SK-N-SH (cell line): ENCODE measurements around the gene CHDH. TPM values are rescaled to one million over a fixed set of nuclear protein-coding genes. Genes with fewer than 3 reads are reported as not detected.

Experiments
- CTCF ChIA-PET: fragments of 300-600, 350-600 bp; formaldehyde crosslinking; extraction: SDS; loops from one replicate; lab custom pipeline; 2021; lab: Yijun Ruan, JAX
- POLR2A ChIA-PET: fragments of 350-600 bp; sonication (Branson Sonifier 250); formaldehyde crosslinking; extraction: SDS; loops from one replicate; lab custom pipeline; 2020; ENCODE audit warnings: antibody characterized with exemption, inconsistent platforms; lab: Yijun Ruan, JAX
- DNase-seq: peaks from one replicate; pipeline ENCODE4 v3.0.0; 2012
- H2AFZ ChIP-seq: fragments of 200-600 bp; sonication (generic); 2 replicates; pipeline ENCODE4 v1.8.1; 2016; ENCODE audit warnings: antibody characterized with exemption, mild to moderate bottlenecking, low read depth
- H3F3A ChIP-seq: fragments of 200-600 bp; sonication (generic); replicated peaks from 2 replicates; pipeline ENCODE3; 2016; ENCODE audit warnings: antibody characterized with exemption, mild to moderate bottlenecking; ENCODE audit not compliant: insufficient read depth
- H3K27ac ChIP-seq, 2 experiments: fragments of 200-500 bp in 1 of 2; fragments of 200-600 bp in 1 of 2; sonication (Bioruptor generic) in 1 of 2; sonication (generic), shearing (Covaris generic) in 1 of 2; 2 replicates each; pipeline versions ENCODE4 v1.5.1 to v1.6.1; 2014 to 2016; ENCODE audit warnings: low read depth in 2 of 2, inconsistent platforms in 1 of 2, low read length in 1 of 2, mild to moderate bottlenecking in 1 of 2, mixed read lengths in 1 of 2
- H3K27me3 ChIP-seq: fragments of 200-600 bp; sonication (generic), shearing (Covaris generic); 2 replicates; pipeline ENCODE4 v1.6.1; 2016; ENCODE audit warnings: mixed run types; ENCODE audit not compliant: insufficient read depth
- H3K36me3 ChIP-seq, 2 experiments: fragments of 200-500 bp in 1 of 2; fragments of 200-600 bp in 1 of 2; sonication (Bioruptor generic) in 1 of 2; sonication (generic) in 1 of 2; replicated peaks in 1 of 2; 2 replicates each; pipeline versions ENCODE3 to v1.5.1; 2014 to 2016; ENCODE audit warnings: low read length in 1 of 2, mild to moderate bottlenecking in 1 of 2; ENCODE audit not compliant: insufficient read depth in 2 of 2, control insufficient read depth in 1 of 2
- H3K4me1 ChIP-seq, 2 experiments: fragments of 200-500 bp in 1 of 2; fragments of 200-600 bp in 1 of 2; sonication (Bioruptor generic) in 1 of 2; sonication (generic), shearing (Covaris generic) in 1 of 2; 2 replicates each; pipeline versions ENCODE4 v1.5.1 to v1.6.1; 2014 to 2016; ENCODE audit warnings: low read depth in 1 of 2, low read length in 1 of 2, mixed run types in 1 of 2; ENCODE audit not compliant: insufficient read depth in 2 of 2, control insufficient read depth in 1 of 2
- H3K4me2 ChIP-seq: fragments of 200-600 bp; sonication (generic), shearing (Covaris generic); 2 replicates; pipeline ENCODE4 v1.6.1; 2017; ENCODE audit warnings: mixed run types
- H3K4me3 ChIP-seq, 2 experiments: fragments of 200-500 bp in 1 of 2; fragments of 200-600 bp in 1 of 2; sonication (Bioruptor generic) in 1 of 2; sonication (generic), shearing (Covaris generic) in 1 of 2; 2 replicates each; pipeline versions ENCODE4 v1.5.1 to v1.8.1; 2014 to 2016; ENCODE audit warnings: low read depth in 2 of 2, inconsistent platforms in 1 of 2, low read length in 1 of 2, mild to moderate bottlenecking in 1 of 2, mixed read lengths in 1 of 2, moderate library complexity in 1 of 2
- H3K79me2 ChIP-seq: fragments of 200-600 bp; sonication (generic); 2 replicates; pipeline ENCODE4 v1.8.1; 2017; ENCODE audit warnings: mild to moderate bottlenecking; ENCODE audit not compliant: insufficient read depth
- H3K9ac ChIP-seq: fragments of 200-600 bp; sonication (generic); 2 replicates; pipeline ENCODE4 v1.6.1; 2017; ENCODE audit warnings: mixed run types
- H3K9me2 ChIP-seq: fragments of 200-600 bp; sonication (generic); 2 replicates; pipeline ENCODE4 v1.6.1; 2017; ENCODE audit warnings: mixed run types
- H3K9me3 ChIP-seq: fragments of 200-600 bp; sonication (generic); 2 replicates; pipeline ENCODE4 v1.6.1; 2017; ENCODE audit warnings: mixed run types, mild to moderate bottlenecking, moderate library complexity
- H4K20me1 ChIP-seq: fragments of 200-600 bp; sonication (generic); 2 replicates; pipeline ENCODE4 v1.6.1; 2017; ENCODE audit warnings: mild to moderate bottlenecking, mixed run types; ENCODE audit not compliant: insufficient read depth
- EP300 ChIP-seq, 2 experiments: IDR thresholded peaks; 2 replicates each; pipeline versions ENCODE4 v1.4.0 to v1.6.1; 2012; ENCODE audit warnings: borderline replicate concordance in 1 of 2, low read depth in 1 of 2, low read length in 1 of 2
- EZH2phosphoT487 ChIP-seq: fragments of 200-600 bp; sonication (generic); IDR thresholded peaks from 2 replicates; pipeline ENCODE4 v1.6.1; 2017; ENCODE audit warnings: low read depth, mixed run types, mild to moderate bottlenecking, antibody characterized with exemption, moderate library complexity, borderline replicate concordance
- FOXM1 ChIP-seq: IDR thresholded peaks from 2 replicates; pipeline ENCODE4 v1.4.0; 2012; ENCODE audit warnings: low read depth, mild to moderate bottlenecking
- GABPA ChIP-seq: IDR thresholded peaks from 2 replicates; pipeline ENCODE4 v1.4.0; 2012; ENCODE audit warnings: low read depth, mild to moderate bottlenecking
- IRF3 ChIP-seq: fragments of 150-350 bp; IDR thresholded peaks from 2 replicates; pipeline ENCODE4 v1.6.1; 2016; ENCODE audit warnings: mild to moderate bottlenecking, low read depth, low read length
- JUND ChIP-seq: IDR thresholded peaks from 2 replicates; pipeline ENCODE4 v1.4.0; 2012
- MAX ChIP-seq: IDR thresholded peaks from 2 replicates; pipeline ENCODE4 v1.4.0; 2012; ENCODE audit warnings: low read depth
- NFIC ChIP-seq: IDR thresholded peaks from 2 replicates; pipeline ENCODE4 v1.4.0; 2012; ENCODE audit warnings: borderline replicate concordance
- PBX3 ChIP-seq: IDR thresholded peaks from 2 replicates; pipeline ENCODE4; 2012
- POLR2AphosphoS5 ChIP-seq: IDR thresholded peaks from 2 replicates; pipeline ENCODE4 v1.6.1; 2012; ENCODE audit warnings: low read depth, low read length
- RAD21 ChIP-seq: IDR thresholded peaks from 2 replicates; pipeline ENCODE4 v1.6.1; 2012; ENCODE audit warnings: mild to moderate bottlenecking, low read length
- RCOR1 ChIP-seq: fragments of 150-350 bp; IDR thresholded peaks from 2 replicates; pipeline ENCODE4 v1.6.1; 2017; ENCODE audit warnings: antibody characterized with exemption, low read length
- REST ChIP-seq: IDR thresholded peaks from 2 replicates; pipeline ENCODE4 v1.6.1; 2012; ENCODE audit warnings: mild to moderate bottlenecking, low read depth, low read length, moderate library complexity
- RFX5 ChIP-seq: IDR thresholded peaks from 2 replicates; pipeline ENCODE4 v1.6.1; 2012; ENCODE audit warnings: mild to moderate bottlenecking, improper control_type of control experiment, low read length
- SIN3A ChIP-seq: IDR thresholded peaks from 2 replicates; pipeline ENCODE4 v1.6.1; 2012; ENCODE audit warnings: low read depth, mild to moderate bottlenecking, low read length, moderate library complexity, borderline replicate concordance
- TCF12 ChIP-seq: IDR thresholded peaks from 2 replicates; pipeline ENCODE4 v1.4.0; 2012
- TEAD4 ChIP-seq: IDR thresholded peaks from 2 replicates; pipeline ENCODE4 v1.4.0; 2012; ENCODE audit warnings: mild to moderate bottlenecking, borderline replicate concordance; ENCODE audit not compliant: insufficient read depth
- USF1 ChIP-seq: IDR thresholded peaks from 2 replicates; pipeline ENCODE4 v1.4.0; 2012; ENCODE audit warnings: low read depth, borderline replicate concordance
- USF2 ChIP-seq: fragments of 150-350 bp; IDR thresholded peaks from 2 replicates; pipeline ENCODE4 v1.6.1; 2017; ENCODE audit warnings: antibody characterized with exemption, low read length, low read depth, borderline replicate concordance
- YY1 ChIP-seq: IDR thresholded peaks from 2 replicates; pipeline ENCODE4 v1.4.0; 2012; ENCODE audit warnings: low read depth, mild to moderate bottlenecking
- WGBS: methylation state at CpG from one replicate; pipeline ENCODE4 v1.1.6; 2017; ENCODE audit warnings: low lambda C conversion rate; 5-methylcytosine and 5-hydroxymethylcytosine counted together
- polyA plus RNA-seq, 3 experiments: library from polyadenylated mRNA; depleted of rRNA; stranded (reverse); fragments of >200 nt; gene quantifications; 2 replicates each; pipeline ENCODE4 v1.2.3, GENCODE V29; 2012

CHDH gene
- polyA plus RNA-seq, 1 of the 3 experiments (the other 2 are of a cell fraction): 0.33 TPM

- no peak for TF ChIP-seq TCF12
- TF ChIP-seq YY1: no peak
- TF ChIP-seq RAD21: no peak
- TF ChIP-seq RFX5: no peak
- TF ChIP-seq SIN3A: no peak
- no peak for TF ChIP-seq EP300 (IDR thresholded peaks at IDR 0.05; ENCODE audit: borderline replicate concordance in 1 of 2, low read depth in 1 of 2, low read length in 1 of 2)
- no peak for TF ChIP-seq JUND
- no peak for TF ChIP-seq IRF3
- TF ChIP-seq EZH2phosphoT487: no peak
- no peak for TF ChIP-seq USF1
- no peak for TF ChIP-seq NFIC
- TF ChIP-seq POLR2AphosphoS5: no peak
- TF ChIP-seq TEAD4: no peak
- TF ChIP-seq GABPA: no peak
- CTCF ChIA-PET: interaction anchor here (1.0 kb wide), 1 partner anchor 13 kb away, joined by 3 read pairs; no protein-coding TSS in a partner anchor
- Histone ChIP-seq H3K4me2 (no peak overlapping the region), H3K4me3 (no peak overlapping the region), H3K9me2 (no peaks in the 10 kb centered on the region), H3K4me1 (peaks cover 0 to 17% of the 10 kb centered on the region in 2 experiments; a peak in 1 of 4 replicates), H3K27me3 (0 out of 2 replicates have a peak, but pooled peaks cover 4% of the 10 kb centered on the region), H3F3A (no peaks in the 10 kb centered on the region), H2AFZ (no peak overlapping the region), H4K20me1 (no peaks in the 10 kb centered on the region), H3K27ac (no peak overlapping the region), H3K9ac (no peak overlapping the region), H3K79me2 (no peaks in the 10 kb centered on the region), H3K36me3 (no peaks in the 10 kb centered on the region), H3K9me3 (no peaks in the 10 kb centered on the region)
- POLR2A ChIA-PET: no interaction called here
- no CpG with 5 or more reads among the region's 10 CpGs for WGBS
- no peak for DNase-seq
Measured at GRCh38 chr3:53837331-53837730, 8.9 kb downstream of the CHDH start.

- H3K79me2 ChIP-seq: no peaks in the 10 kb centered on the region
- H3K4me3 ChIP-seq: no peak overlapping the region
- H3F3A ChIP-seq: no peaks in the 10 kb centered on the region
- CTCF ChIA-PET: interaction anchor here (0.8 to 1.0 kb wide), 2 partner anchors 12 to 617 kb away, joined by 3 read pairs; no protein-coding TSS in a partner anchor
- H3K36me3 ChIP-seq: no peaks in the 10 kb centered on the region
- no peak overlapping the region for H3K9ac ChIP-seq
- DNase-seq: no peak
- 57% methylated on average over 4 of the region's 9 CpGs for WGBS
- H3K9me2 ChIP-seq: no peaks in the 10 kb centered on the region
- no peak overlapping the region for H3K4me2 ChIP-seq
- no peak overlapping the region for H2AFZ ChIP-seq
- POLR2A ChIA-PET: no interaction called here
- H3K27me3 ChIP-seq: no peaks in the 10 kb centered on the region
- H3K9me3 ChIP-seq: no peaks in the 10 kb centered on the region
- peaks cover 0 to 14% of the 10 kb centered on the region in 2 experiments; a peak in 1 of 4 replicates for H3K4me1 ChIP-seq
- H3K27ac ChIP-seq: no peak overlapping the region
- H4K20me1 ChIP-seq: no peaks in the 10 kb centered on the region
- TF ChIP-seq MAX (no peak), USF2 (no peak), RCOR1 (no peak), POLR2AphosphoS5 (no peak), RFX5 (no peak), FOXM1 (no peak), PBX3 (no peak), REST (no peak)
Measured at GRCh38 chr3:53836084-53836872, 9.9 kb downstream of the CHDH start.
